GM18858 (cell line): ENCODE measurements around the gene PRKX.
"Not testable (repeated sequence)": the region's sequence is repeated elsewhere in the genome, so short reads cannot be mapped to it uniquely, and the experiment has no call there.

Experiments used
- ATAC-seq: cut with Tn5 transposase; IDR thresholded peaks from one replicate; pipeline ENCODE4 v1.9.1; 2021; ENCODE audit not compliant: unreplicated experiment

PRKX gene

DNA sequence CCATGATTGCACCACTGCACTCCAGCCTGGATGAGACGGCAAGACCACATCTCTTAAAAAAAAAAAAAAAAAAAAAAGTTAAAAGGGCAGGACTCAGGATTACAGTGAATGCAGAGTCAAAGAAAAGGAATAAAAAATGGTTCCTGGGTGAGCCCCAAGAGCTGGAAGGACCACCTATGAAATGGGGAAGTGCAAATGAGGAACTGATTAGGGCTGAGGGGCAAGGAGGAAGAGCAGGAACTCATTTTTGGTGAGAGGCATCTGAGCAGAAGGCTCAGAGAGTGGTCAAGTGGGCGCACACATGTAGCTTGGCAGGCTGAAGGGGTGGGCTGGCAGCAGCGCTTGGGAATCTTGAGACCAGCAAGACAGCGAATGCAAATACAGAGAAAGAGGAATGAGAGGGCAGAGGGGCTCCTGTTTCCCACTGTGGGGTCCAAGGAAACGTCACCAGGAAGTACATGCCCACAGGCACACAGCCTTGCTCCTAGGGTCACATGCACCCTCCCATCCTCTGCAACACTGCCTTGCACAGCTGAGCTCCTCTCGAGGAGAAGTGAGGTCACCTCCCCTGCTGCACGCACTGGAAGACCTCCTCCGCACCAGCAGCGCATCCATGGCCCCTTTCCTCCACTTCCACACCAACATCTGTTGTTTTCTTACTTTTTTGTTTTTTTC is 49.7 kb downstream of the PRKX start:
- ATAC-seq: not testable (repeated sequence)

DNA sequence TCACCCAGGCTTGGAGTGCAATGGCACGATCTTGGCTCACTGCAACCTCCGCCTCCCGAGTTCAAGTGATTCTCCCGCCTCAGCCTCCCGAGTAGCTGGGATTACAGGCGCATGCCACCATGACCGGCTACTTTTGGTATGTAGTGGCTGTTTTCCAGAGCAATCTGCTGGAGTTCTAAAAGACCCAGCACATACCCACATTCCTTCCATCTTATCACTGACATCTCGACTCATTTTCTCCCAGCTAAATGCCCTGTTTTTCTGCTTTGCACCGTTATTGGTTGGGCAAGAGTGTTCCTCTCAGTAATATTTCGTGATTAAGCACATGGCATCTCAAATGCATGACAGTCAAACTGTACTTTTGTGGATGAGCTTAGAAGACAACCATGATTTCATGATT is 53.7 kb downstream of the PRKX start:
- no peak for ATAC-seq

DNA sequence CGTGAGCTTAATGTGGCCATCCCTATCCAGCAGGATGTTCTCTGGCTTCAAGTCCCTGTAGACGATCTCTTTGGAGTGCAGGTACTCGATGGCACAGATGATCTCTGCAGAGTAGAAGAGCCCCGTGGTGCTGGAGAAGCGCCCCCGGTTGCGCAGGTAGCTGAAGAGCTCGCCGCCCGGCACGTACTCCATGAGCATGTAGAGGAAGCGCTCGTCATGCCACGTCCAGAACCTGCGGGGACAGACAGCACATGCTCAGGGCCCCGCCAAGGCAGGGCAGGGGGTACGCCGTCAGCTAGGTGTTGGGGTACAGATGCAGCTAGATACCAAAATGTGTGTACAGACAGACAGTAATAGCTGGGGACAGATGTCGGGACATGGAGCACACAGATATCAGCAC is 58.3 kb downstream of the PRKX start:
- no peak for ATAC-seq

DNA sequence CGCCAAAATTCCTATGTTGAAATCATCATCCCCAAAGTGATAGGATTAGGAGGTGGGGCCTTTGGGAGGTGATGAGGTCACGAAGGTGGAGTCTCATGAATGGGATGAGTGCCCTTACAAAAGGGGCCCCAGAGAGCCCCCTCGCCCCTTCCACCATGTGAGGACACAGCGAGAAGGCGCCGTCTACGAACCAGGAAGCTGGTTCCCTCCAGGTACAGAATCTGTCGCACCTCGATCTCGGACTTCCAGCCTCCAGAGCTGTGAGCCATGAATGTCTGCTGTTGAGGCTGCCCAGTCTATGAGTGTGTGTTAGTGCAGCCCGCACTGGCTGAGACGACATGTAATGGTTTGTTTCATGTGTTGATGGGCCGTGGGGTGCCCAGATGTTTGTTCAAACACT is 60.3 kb downstream of the PRKX start:
- no peak for ATAC-seq

DNA sequence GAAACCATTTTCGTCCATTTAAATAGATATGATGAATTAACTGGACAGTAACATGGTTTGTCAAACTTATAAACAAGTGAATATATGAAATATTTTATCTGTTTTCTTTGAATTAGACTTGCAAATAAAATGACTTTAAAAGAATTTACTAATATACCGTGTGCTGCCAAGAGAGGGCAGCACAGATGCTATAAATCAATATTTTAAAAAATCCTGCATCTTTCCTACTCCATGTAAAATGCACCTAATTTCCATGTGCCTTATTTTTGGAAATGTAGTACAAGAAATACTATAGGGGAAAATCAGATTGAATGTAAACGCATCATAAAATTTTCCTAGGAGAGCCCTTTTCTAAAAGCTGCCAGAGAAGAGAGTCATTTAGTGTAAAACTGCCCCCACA is 62.2 kb downstream of the PRKX start:
- no peak for ATAC-seq

DNA sequence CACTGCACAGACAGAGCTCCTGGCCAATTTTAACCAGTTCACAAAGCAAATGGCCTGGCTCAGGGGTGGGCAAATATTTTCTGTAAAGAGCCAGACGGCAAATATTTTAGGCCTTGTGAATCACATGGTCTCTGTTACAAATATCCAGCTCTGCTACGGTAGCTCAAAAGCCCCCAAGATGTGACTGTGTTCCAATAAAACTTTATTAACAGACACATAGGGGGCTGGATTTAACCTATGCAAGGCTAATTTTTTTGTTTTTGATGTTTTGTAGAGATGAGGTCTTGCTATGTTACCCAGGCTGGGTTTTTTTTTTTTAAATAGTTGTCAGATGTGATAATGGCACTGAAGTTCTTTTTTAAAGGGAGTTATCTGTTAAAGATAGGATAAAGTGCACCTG is 65.4 kb downstream of the PRKX start:
- ATAC-seq: no peak

DNA sequence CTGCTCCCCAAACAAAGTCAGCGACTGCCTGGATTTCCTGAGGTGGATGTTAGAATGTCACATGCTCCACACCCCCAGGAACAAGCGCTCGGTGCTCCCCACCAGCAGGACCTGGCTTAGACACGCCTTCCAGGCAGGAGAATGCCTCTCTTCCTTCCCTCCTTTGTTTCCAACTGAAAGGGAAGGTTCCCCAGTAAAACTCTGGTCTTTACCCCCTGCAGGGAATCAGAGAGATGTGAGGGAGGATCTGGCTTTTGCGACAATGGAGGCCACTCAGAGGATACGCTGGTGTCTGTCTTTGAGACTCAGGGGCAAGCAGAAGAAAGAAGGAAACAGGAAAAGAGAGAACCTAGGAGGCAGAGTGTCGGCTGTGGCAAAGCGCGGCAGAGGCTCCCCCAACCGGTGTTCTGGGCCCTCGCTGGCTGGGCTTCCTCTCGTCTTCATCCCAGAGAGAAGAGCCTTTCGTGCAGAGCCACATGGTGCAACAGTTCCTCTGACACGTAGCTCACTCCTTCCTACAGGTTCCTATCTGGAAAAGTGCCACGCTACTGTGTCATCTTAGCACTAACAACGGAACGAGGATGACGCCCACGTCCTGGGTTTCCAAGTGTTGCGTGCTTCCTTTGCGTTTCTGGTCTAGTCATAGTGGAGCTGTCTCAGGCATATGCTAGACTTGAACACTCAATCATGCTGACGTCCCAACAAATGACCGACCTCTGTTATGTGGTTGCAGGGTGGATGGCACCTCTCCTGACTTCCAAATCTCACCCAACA is 73.4 kb downstream of the PRKX start:
- not testable (repeated sequence) for ATAC-seq

DNA sequence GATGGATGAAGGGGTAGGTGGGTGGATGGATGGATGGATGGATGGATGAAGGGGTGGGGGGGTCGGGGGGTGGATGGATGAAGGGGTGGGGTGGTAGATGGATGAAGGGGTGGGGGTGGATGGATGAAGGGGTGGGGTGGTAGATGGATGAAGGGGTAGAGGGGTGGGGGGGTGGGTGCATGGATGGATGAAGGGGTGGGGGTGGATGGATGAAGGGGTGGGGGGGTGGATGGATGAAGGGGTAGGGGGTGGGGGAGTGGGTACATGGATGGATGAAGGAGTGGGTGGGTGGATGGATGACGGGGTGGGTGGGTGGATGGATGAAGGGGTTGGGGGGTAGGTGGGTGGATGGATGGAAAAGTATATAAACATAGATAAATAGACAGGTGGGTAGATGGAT is 74.2 kb downstream of the PRKX start:
- ATAC-seq: no peak

DNA sequence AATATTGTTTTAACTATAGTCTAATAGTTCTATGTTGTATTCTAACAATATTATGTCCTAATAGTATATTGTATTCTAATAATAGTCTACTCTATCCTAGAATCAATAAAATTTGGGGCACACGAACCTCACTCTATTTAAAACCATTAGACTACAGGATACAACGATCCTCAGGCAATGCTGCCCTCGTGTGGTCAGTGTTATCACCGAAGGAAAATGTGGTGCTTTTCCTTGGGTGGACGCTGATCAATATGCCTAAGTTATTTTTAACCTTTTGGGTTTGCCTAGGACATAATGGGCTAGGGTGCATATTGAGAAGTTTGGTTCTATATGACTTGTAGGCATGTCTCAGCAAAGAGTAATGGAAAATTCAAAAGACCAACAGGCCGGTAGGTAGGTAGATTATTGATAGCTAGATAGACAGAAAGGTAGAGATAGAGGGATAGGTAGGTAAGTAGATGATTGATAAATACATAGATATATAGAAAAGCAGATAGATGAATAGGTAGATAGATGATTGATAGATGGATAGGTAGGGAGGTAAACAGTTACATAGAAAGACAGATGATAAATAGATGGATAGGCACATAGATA is 75.1 kb downstream of the PRKX start:
- peak; percentile 71 for ATAC-seq

DNA sequence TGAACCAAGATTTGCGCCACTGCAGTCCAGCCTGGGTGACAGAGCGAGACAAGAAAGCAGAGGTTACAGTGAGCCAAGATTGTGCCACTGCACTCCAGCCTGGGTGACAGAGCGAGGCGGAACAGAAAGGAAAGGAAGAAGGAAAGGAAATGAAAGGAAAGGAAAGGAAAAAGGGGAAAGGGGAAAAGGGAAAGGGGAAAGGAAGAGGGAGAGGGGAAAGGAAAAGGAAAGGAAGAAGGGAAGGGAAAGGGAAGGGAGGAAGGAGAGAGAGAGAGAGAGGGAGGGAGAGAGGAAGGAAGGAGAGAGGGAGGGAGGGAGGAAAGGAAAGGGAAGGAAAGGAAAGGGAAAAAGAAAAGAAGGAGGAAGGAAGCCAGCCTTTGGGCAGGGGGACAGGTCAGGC is 76.6 kb downstream of the PRKX start:
- no peak for ATAC-seq

DNA sequence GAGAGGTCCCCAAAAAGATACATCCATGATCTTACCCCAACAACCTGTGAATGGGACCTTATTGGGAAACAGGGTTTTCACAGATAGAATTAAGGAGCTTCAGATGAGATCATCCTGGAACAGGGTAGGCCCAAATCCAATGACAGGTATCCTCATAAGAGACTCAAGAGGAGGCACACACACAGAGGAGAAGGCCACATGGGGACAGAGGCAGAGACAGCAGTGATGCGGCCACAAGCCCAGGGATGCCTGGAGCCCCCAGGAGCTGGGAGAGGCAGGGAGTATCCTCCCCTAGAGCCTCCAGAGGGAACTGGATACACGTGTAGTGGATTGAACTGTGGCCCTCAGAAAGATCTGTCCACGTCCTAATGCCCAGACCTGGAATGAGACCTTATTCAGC is 82.3 kb downstream of the PRKX start:
- ATAC-seq: no peak

DNA sequence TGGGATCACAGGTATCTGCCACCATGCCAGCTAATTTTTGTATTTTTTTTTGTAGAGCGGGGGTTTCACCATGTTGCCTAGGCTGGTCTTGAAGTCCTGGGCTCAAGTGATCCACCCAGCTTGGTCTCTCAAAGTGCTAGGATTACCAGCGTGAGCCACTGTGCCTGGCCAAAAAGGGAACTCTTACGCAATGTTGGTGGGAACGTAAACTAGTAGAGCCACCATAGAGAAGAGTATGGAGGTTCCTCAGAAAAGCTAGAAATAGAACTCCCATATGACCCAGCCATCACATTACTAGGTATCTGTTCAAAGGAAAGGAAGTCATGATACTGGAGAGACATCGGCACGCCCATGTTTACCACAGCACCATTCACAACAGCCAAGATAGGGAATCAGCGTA is 85.9 kb downstream of the PRKX start:
- no peak for ATAC-seq

DNA sequence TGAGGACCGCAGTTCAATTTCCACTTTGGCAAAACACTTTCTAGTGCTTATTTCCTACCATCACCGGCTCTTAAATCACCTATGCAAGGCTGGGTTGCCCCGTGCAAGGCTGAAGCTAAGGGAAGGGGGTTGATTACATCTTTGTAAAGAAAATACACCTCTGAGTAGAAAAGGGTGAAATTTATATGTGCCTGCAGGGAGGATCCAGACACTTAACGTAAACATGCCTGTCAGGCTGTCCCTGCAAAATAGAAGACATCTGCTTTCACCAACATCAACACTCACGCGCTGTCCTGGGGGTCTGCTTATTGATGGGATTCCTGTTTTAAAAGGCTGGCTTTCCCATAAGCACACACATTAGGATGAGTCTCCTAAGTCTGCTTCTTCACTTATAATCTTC is 92.0 kb downstream of the PRKX start:
- ATAC-seq: no peak

DNA sequence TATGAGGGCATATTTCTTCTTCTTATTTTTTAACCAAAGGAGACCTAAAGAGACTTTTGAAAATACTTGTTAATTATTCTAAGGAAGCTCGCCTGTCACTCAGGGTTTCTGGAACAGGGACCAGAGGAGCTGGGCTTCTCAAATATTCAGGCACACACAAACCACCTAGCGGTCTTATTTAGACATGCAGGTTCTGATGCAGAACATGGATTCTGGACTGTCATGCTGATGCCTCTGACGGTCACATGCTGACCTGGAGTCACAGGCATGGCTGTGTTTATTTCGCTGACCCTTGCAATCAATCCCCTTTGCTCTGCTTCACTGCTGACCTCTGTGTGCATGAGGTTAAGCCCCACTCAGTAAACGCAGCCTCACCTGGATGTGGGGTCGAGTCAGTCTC is 101.7 kb downstream of the PRKX start:
- ATAC-seq: not testable (repeated sequence)

DNA sequence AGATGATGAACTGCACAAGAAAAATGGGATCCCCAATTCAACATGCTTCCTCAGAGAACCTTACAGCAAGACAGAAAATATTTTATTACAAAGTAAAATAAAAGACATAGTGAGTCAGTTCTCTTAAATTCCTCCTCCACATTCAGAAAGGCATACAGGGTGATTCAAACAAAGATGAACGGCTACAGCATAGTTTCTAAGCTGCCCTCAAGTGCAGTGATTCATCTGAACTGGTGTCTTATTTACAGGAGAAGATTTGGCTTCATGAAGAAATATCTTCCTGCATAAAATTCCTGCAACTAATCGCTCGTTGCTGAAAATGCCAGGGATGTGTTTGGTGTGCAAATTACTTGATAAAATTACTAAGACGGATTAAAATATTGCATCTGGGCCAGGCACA is 103.6 kb downstream of the PRKX start:
- no peak for ATAC-seq

DNA sequence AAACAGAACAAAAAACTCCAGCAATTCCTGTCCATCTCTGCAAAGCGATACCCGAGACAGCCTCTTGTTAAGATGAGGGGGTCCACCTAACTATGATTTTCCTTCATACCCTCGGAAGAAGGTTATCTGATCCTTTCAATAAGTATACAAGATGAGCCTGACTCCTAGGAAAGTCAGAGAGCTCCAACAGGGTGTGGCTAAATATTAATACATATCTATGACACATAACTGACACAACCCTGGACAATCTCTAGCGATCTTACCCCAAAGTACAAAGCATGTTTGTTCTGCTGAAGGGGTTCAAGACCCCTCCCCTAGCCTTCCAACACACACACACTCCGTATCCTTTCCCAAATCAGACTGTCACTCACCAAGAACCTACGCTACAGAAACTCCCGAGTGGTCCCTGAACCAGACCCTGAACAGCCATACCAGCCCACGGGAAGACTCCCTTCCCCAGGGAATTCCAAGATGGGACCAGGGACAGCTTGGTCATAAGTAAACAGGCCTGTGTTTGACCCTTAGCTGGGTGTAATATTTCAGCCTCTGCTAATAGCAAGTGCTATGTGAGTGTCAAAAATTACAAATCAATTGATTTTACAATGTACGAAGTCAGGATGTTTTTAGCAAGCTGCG is 110.3 kb downstream of the PRKX start:
- no peak for ATAC-seq

DNA sequence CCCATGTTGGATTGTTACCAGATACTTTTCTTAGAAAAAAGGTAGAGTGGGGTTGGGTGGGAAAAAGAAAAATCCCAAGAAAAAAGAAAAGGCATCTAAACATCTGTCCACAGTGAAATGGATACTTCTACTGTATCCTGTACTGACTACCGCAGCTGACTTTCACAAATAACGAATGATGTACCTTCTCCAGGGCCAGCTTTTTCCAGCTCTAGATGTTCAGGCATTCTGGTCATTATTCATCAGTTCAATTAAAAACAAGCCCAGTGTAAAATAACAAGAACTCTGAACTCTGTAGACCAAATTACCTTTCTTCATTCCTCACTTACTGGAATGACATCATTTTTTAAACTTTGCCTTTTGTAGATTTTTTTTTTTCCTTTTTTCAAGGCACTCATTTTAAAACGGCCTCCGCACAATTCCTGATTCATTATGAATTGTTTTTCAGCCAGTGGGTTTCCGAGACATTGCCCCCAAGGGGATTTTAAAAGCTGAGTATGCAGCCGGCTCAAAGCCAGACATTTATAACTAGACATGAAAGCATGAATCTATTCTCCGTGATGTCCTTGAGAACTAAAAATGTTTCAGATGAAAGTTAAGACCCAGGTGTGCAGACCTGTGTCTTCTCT is 113.5 kb downstream of the PRKX start:
- ATAC-seq: no peak

DNA sequence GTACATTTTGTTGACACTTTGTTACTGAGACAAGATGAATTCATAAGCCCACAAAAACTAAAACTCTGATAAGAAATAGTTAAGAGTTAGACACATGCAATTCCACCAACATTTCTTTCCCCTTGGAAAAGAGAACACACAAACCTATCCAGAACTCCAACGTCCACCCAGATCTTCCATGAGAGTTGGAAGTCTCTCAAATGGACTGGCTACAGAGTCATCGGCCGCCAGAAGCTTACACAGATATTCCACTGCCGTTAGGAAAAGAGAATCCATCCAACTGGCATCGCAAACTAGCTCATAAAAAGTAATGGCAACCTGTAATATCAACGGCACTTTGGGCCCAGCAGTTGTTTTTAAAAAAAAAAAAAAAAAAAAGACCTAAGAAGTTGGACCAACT is 114.7 kb downstream of the PRKX start:
- no peak for ATAC-seq

DNA sequence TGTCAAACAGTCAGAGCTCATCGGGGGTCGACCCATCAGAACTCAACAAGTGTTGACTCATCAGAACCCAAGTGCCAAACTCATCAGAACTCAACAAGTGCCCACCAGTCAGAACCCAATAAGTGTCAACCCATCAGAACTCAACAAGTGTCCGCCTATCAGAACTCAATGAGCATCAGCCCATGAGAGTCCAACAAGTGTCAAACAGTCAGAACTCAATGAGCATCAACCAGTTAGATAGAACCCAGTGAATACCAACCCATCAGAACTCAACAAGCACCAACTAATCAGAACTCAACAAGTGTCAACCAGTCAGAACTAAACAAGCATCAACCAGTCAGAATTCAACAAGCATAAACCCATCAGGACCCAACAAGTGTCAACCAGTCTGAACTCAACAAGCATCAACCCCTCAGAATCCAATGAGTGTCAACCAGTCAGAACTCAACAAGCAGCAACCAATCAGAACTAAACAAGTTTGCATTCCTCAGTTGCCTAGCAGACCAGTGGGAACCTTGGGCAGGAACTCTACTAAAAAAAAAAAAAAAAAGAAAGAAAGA is 115.3 kb downstream of the PRKX start:
- ATAC-seq: no peak

DNA sequence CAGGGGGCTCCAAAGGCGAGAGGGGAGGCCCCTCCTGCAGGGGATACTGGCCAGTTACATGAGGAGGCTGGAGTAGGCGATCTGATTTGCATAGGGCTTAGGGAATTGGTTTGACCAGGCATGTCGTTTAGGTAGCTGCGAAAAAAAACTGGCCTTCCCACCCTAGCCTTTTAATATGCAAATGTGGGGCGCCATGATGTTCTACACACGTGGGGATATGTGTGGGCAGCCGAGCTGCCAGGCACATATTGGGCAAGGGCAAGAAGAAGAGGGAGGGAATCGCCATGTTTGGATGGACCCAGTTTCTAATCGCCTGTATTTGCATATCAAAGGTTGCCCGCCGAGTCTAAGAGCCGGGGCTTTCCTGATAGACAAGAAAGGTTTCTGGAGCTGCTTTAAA is 121.3 kb downstream of the PRKX start:
- no peak for ATAC-seq

DNA sequence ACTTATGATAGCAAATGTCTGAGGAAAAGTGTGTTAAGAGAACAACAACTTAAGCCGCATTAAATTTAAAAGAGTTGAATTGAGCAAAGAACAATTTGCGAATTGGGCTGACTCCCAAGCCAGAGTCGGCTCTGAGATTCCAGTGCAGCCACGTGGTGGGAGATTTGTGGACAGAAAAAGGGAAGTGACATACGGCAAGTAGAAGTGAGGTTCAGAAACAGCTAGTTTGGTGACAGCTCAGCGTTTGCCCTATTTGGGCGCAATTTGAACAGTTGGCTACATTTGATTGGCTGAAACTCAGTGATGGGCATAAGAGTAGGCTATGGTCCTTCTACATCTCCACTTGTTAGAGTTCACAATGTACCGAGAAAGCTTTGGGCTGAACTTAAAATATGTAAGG is 124.0 kb downstream of the PRKX start:
- no peak for ATAC-seq
